Inferior parietal cortex (tissue), 1 donor: Measurements from ENCODE around the gene E2F4.

Source experiments
- DNase-seq: peaks from one replicate; pipeline ENCODE4 v3.0.0-alpha.2; 2016; ENCODE audit errors: extremely low spot score

E2F4 gene

GRCh38 chr16:67208154-67208896, 16.4 kb downstream of the E2F4 start:
- no peak for DNase-seq

- no peak for DNase-seq
Observed at GRCh38 chr16:67209565-67209964, 17.6 kb downstream of the E2F4 start.

GRCh38 chr16:67210069-67210937, 18.3 kb downstream of the E2F4 start:
- no peak for DNase-seq

- DNase-seq: no peak
Observed at GRCh38 chr16:67211674-67212073, 19.7 kb downstream of the E2F4 start.

GRCh38 chr16:67212766-67213165, 20.8 kb downstream of the E2F4 start:
- DNase-seq: no peak

GRCh38 chr16:67213197-67214019, 21.5 kb downstream of the E2F4 start:
- DNase-seq: no peak

- no peak for DNase-seq
Observed at GRCh38 chr16:67215706-67216105, 23.8 kb downstream of the E2F4 start.

GRCh38 chr16:67216612-67217490, 24.9 kb downstream of the E2F4 start:
- peak; percentile 25 for DNase-seq

GRCh38 chr16:67223992-67224391, 32.0 kb downstream of the E2F4 start:
- no peak for DNase-seq

- DNase-seq: no peak
Observed at GRCh38 chr16:67226295-67226803, 34.4 kb downstream of the E2F4 start.

- DNase-seq: peak; percentile 99
Observed at GRCh38 chr16:67226804-67227566, 35.0 kb downstream of the E2F4 start, which contains the start of gene TMEM208. TSS of gene TMEM208 (plus strand) at chr16:67227130. CDS start at chr16:67227219, 89 bp downstream.

- DNase-seq: no peak
Observed at GRCh38 chr16:67227567-67227921, 35.6 kb downstream of the E2F4 start.

GRCh38 chr16:67228034-67228785, 36.3 kb downstream of the E2F4 start:
- DNase-seq: no peak

- no peak for DNase-seq
Observed at GRCh38 chr16:67228905-67229304, 37.0 kb downstream of the E2F4 start.

- DNase-seq: no peak
Observed at GRCh38 chr16:67229906-67230808, 38.2 kb downstream of the E2F4 start.

GRCh38 chr16:67230809-67231660, 39.1 kb downstream of the E2F4 start:
- DNase-seq: no peak

GRCh38 chr16:67233596-67233995, 41.6 kb downstream of the E2F4 start:
- no peak for DNase-seq
